ENCODE measurements around the gene PLCD4. TPM values are rescaled to one million over a fixed set of nuclear protein-coding genes. Genes with fewer than 3 reads are reported as not detected.

PLCD4 gene
- total RNA-seq, 1 donor from 2014 or later = 0.86 TPM

DNA sequence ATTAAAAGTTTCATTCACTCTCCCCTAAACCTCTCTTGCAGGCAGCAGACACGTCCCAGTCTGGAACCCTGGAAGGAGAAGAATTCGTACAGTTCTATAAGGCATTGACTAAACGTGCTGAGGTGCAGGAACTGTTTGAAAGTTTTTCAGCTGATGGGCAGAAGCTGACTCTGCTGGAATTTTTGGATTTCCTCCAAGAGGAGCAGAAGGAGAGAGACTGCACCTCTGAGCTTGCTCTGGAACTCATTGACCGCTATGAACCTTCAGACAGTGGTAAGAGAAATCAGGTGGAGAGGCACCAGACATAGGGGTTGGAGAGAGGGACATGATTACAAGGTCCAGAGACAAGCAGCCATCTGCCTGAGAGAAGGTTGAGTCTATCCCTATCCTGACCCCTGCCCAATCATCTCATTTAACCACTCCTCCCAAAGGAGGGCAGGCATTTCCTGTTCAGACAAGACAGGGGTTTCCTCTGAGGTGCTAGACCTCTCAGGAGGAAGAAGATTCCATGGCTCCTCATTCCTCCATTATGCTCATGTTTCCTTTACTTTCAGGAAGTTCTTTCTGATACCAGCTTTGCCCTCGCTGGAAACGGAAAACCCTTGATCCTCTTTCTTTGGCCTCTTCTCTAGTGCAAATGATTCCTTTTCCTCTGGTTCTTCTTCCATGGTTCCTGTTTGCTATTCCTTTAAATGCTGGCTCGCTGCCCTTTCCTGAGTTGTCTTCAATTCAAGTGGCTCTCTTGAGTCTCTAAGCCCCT is 15.1 kb downstream of the PLCD4 start:
- Histone ChIP-seq H3K4me2 (ENCODE audit: low read length) (no peak overlapping the region), H3K4me3 (ENCODE audit: insufficient read depth, low read depth, low read length) (no peak overlapping the region), H3K27ac (ENCODE audit: low read depth, low read length) (no peak overlapping the region), H4K20me1 (ENCODE audit: insufficient read depth, low read length) (no peaks in the 10 kb centered on the region), H3K36me3 (ENCODE audit: insufficient read depth, low read length) (no peaks in the 10 kb centered on the region), H3K27me3 (ENCODE audit: insufficient read depth, low read length) (no peaks in the 10 kb centered on the region), H2AFZ (ENCODE audit: low read depth, low read length) (no peak overlapping the region), H3K9ac (ENCODE audit: low read length) (no peak overlapping the region), H3K79me2 (ENCODE audit: insufficient read depth, low read length) (no peaks in the 10 kb centered on the region), H3K9me3 (ENCODE audit: insufficient read depth, low read depth, low read length) (no peaks in the 10 kb centered on the region), H3K4me1 (ENCODE audit: insufficient read depth, low read length) (no peaks in the 10 kb centered on the region)
- peaks cover 5% of the 10 kb centered on the region for H3K36me3 Mint-ChIP-seq (ENCODE audit: low read depth, unreplicated experiment)
- TF ChIP-seq, protein P1, sequence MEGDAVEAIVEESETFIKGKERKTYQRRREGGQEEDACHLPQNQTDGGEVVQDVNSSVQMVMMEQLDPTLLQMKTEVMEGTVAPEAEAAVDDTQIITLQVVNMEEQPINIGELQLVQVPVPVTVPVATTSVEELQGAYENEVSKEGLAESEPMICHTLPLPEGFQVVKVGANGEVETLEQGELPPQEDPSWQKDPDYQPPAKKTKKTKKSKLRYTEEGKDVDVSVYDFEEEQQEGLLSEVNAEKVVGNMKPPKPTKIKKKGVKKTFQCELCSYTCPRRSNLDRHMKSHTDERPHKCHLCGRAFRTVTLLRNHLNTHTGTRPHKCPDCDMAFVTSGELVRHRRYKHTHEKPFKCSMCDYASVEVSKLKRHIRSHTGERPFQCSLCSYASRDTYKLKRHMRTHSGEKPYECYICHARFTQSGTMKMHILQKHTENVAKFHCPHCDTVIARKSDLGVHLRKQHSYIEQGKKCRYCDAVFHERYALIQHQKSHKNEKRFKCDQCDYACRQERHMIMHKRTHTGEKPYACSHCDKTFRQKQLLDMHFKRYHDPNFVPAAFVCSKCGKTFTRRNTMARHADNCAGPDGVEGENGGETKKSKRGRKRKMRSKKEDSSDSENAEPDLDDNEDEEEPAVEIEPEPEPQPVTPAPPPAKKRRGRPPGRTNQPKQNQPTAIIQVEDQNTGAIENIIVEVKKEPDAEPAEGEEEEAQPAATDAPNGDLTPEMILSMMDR (IDR thresholded peaks at IDR 0.05; ENCODE audit: insufficient read depth, low read depth, low read length) = no peak
- TF ChIP-seq EZH2 (IDR thresholded peaks at IDR 0.05; ENCODE audit: insufficient read depth, low read length) = no peak
- no peaks in the 10 kb centered on the region for H3K9me3 Mint-ChIP-seq (ENCODE audit: unreplicated experiment)
- no peak overlapping the region for H3K27ac Mint-ChIP-seq (ENCODE audit: unreplicated experiment)
- H3K4me1 Mint-ChIP-seq (ENCODE audit: low read depth, unreplicated experiment) = peaks cover 8% of the 10 kb centered on the region
- H3K4me3 Mint-ChIP-seq (ENCODE audit: unreplicated experiment) = no peak overlapping the region
- no peak for DNase-seq (ENCODE audit: low read depth)
- no peak for FAIRE-seq
- H3K27me3 Mint-ChIP-seq (ENCODE audit: low read depth, unreplicated experiment) = no peaks in the 10 kb centered on the region

- H4K20me1 ChIP-seq (ENCODE audit: insufficient read depth, low read length) = no peaks in the 10 kb centered on the region
- no peaks in the 10 kb centered on the region for H3K4me1 ChIP-seq (ENCODE audit: insufficient read depth, low read length)
- Mint-ChIP-seq H3K4me3 (ENCODE audit: unreplicated experiment) (no peak overlapping the region), H3K4me1 (ENCODE audit: low read depth, unreplicated experiment) (peaks cover 8% of the 10 kb centered on the region), H3K9me3 (ENCODE audit: unreplicated experiment) (peaks cover 1% of the 10 kb centered on the region), H3K27ac (ENCODE audit: unreplicated experiment) (no peak overlapping the region), H3K36me3 (ENCODE audit: low read depth, unreplicated experiment) (peaks cover 8% of the 10 kb centered on the region), H3K27me3 (ENCODE audit: low read depth, unreplicated experiment) (peaks cover 3% of the 10 kb centered on the region)
- no peaks in the 10 kb centered on the region for H3K36me3 ChIP-seq (ENCODE audit: insufficient read depth, low read length)
- H3K27ac ChIP-seq (ENCODE audit: low read depth, low read length) = no peak overlapping the region
- TF ChIP-seq, protein P1 (IDR thresholded peaks at IDR 0.05; ENCODE audit: insufficient read depth, low read depth, low read length) = no peak
- TF ChIP-seq EZH2 (IDR thresholded peaks at IDR 0.05; ENCODE audit: insufficient read depth, low read length) = no peak
- no peaks in the 10 kb centered on the region for H3K9me3 ChIP-seq (ENCODE audit: insufficient read depth, low read depth, low read length)
- no peak overlapping the region for H3K4me3 ChIP-seq (ENCODE audit: insufficient read depth, low read depth, low read length)
- H3K27me3 ChIP-seq (ENCODE audit: insufficient read depth, low read length) = no peaks in the 10 kb centered on the region
- no peak overlapping the region for H3K9ac ChIP-seq (ENCODE audit: low read length)
- no peak overlapping the region for H3K4me2 ChIP-seq (ENCODE audit: low read length)
- no peak for DNase-seq (ENCODE audit: low read depth)
- H2AFZ ChIP-seq (ENCODE audit: low read depth, low read length) = no peak overlapping the region
- no peak for FAIRE-seq
- no peaks in the 10 kb centered on the region for H3K79me2 ChIP-seq (ENCODE audit: insufficient read depth, low read length)
These were observed 15.6 kb downstream of the PLCD4 start for GRCh38 chr2:218623366-218623705.

DNA sequence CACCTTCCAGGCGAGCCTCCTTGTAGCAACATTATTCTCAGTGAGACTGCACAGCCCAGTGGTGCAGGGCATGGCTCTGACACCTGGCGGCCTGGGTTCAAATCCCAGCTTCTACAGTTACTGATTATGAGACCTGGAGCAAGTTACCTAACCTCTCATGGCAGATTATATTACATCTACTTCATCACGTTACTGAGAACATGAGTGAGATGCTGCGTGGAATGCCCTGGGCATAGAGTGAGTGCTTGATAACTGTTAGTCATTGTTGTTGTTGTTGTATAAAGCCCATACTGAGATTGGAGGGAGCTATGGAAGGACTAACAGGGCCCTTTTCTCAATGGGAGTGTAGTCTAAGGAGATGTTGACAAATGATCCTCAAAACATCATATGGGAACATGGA is 18.7 kb downstream of the PLCD4 start:
- Histone ChIP-seq H3K9ac (ENCODE audit: low read length) (no peak overlapping the region), H3K27me3 (ENCODE audit: insufficient read depth, low read length) (no peaks in the 10 kb centered on the region), H3K27ac (ENCODE audit: low read depth, low read length) (no peak overlapping the region), H3K79me2 (ENCODE audit: insufficient read depth, low read length) (no peaks in the 10 kb centered on the region), H3K4me2 (ENCODE audit: low read length) (no peak overlapping the region), H2AFZ (ENCODE audit: low read depth, low read length) (no peak overlapping the region), H4K20me1 (ENCODE audit: insufficient read depth, low read length) (no peaks in the 10 kb centered on the region), H3K9me3 (ENCODE audit: insufficient read depth, low read depth, low read length) (no peaks in the 10 kb centered on the region), H3K4me3 (ENCODE audit: insufficient read depth, low read depth, low read length) (no peak overlapping the region), H3K36me3 (ENCODE audit: insufficient read depth, low read length) (no peaks in the 10 kb centered on the region), H3K4me1 (ENCODE audit: insufficient read depth, low read length) (peaks cover under 1% of the 10 kb centered on the region)
- Mint-ChIP-seq H3K27ac (ENCODE audit: unreplicated experiment) (no peak overlapping the region), H3K36me3 (ENCODE audit: low read depth, unreplicated experiment) (peaks cover 6% of the 10 kb centered on the region), H3K9me3 (ENCODE audit: unreplicated experiment) (peaks cover 1% of the 10 kb centered on the region), H3K4me1 (ENCODE audit: low read depth, unreplicated experiment) (peaks cover 8% of the 10 kb centered on the region), H3K4me3 (ENCODE audit: unreplicated experiment) (no peak overlapping the region), H3K27me3 (ENCODE audit: low read depth, unreplicated experiment) (peaks cover 4% of the 10 kb centered on the region)
- no peak for DNase-seq (ENCODE audit: low read depth)
- TF ChIP-seq, protein P1 (IDR thresholded peaks at IDR 0.05; ENCODE audit: insufficient read depth, low read depth, low read length) = no peak
- no peak for TF ChIP-seq EZH2 (IDR thresholded peaks at IDR 0.05; ENCODE audit: insufficient read depth, low read length)
- FAIRE-seq = no peak

Data from astrocyte (in vitro differentiated cells and primary cell).